C4-2B (cell line): ENCODE results near the gene TENM4.

Experiments used
- H3K27ac ChIP-seq: fragments of 450-650 bp; 2 replicates; pipeline ENCODE4 v1.5.1; 2017
- ZFX ChIP-seq: fragments of 450-650 bp; IDR thresholded peaks from 2 replicates; pipeline ENCODE4 v1.6.1; 2017
- TF ChIP-seq, protein P1 (sequence below): fragments of 450-650 bp; conservative IDR thresholded peaks from 2 replicates; pipeline ENCODE4 v1.5.1; 2017; ENCODE audit warnings: mild to moderate bottlenecking

TENM4 gene

DNA sequence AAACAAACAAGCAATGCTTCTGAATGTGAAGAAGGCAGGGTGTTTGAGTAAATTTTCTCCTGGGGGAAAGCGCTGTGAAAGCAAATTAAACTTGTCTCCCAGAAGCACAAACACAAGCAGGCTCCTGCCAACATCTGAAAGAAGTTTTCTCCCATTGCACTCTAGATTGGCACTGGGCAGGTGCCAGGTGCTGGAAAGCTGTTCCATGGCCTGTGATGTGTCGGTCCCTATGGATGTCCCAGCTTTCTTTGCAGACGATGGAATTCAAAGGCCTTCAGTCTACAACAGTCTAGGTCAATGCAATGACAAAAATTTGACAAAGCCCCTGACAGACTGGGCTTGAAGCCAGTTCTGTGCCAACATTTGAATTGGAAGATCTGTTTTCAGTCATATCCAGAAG lies 620.1 kb downstream of the TENM4 start:
- TF ChIP-seq, protein P1, sequence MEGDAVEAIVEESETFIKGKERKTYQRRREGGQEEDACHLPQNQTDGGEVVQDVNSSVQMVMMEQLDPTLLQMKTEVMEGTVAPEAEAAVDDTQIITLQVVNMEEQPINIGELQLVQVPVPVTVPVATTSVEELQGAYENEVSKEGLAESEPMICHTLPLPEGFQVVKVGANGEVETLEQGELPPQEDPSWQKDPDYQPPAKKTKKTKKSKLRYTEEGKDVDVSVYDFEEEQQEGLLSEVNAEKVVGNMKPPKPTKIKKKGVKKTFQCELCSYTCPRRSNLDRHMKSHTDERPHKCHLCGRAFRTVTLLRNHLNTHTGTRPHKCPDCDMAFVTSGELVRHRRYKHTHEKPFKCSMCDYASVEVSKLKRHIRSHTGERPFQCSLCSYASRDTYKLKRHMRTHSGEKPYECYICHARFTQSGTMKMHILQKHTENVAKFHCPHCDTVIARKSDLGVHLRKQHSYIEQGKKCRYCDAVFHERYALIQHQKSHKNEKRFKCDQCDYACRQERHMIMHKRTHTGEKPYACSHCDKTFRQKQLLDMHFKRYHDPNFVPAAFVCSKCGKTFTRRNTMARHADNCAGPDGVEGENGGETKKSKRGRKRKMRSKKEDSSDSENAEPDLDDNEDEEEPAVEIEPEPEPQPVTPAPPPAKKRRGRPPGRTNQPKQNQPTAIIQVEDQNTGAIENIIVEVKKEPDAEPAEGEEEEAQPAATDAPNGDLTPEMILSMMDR, result no peak
- no peak for TF ChIP-seq ZFX
- H3K27ac ChIP-seq, result no peak overlapping the region

- no peak for TF ChIP-seq ZFX
- TF ChIP-seq, protein P1, result no peak
- H3K27ac ChIP-seq, result no peak overlapping the region
Observed at GRCh38 chr11:78818201-78818600, 622.6 kb downstream of the TENM4 start.

DNA sequence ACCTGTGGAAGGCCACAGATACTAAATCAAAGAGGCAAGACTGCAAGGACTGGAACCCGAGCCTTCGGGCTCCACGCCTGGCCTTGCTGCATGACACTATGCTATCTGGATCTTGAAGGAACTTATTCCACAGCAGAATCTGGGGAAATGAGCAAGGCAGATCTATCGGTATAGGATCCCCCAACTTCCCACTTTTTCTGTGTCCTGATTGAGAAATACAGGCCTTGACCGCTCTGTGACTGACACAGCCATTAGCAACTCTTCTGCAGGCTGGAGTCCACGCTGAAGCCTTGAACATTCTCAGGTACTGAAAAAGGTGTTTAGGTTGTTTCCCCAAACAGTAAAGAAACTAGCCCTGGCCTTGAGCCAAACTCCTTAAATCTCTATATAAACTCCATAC lies 625.0 kb downstream of the TENM4 start:
- TF ChIP-seq, protein P1, result no peak
- no peak for TF ChIP-seq ZFX

DNA sequence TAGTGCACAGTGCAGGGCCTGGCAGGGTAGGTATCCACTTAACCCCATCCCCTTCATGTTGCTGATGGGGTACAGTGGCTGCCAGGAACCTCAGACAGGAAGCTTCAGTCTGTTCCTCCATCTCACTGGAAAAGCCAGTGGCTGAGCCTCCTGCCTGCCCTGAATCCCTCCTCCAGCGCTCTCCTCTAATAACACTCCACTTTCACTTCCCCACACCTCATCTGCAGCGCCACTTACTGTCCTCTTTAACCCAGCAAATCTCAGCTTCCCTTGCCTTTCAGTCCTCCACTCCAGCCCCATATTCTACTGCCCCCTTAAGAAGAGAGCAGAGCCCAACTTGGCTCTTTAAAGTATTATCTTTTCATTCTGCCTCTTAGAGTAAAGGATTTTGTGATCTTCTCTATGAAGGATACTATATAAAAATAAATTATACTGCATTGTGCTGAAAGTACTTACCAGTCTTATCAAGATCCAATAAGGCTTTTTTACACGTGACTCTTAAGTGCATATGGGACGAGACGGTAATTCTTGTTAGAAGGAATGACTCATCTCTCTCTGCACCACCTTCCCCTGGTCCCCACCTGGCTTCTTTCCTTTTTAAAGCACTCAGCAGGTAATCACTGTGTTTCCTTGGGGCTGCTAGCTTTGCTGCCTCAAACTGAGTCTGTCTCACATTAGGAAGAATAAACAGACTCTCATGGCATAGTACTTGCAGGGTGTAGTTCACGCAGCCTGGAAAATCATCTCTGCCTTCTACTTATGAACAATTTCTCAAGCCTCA lies 628.1 kb downstream of the TENM4 start:
- no peak for TF ChIP-seq ZFX
- TF ChIP-seq, protein P1, result no peak
- H3K27ac ChIP-seq, result no peak overlapping the region

More for the DNA sequence above, 625.0 kb downstream of the TENM4 start:
- H3K27ac ChIP-seq, result no peak overlapping the region

DNA sequence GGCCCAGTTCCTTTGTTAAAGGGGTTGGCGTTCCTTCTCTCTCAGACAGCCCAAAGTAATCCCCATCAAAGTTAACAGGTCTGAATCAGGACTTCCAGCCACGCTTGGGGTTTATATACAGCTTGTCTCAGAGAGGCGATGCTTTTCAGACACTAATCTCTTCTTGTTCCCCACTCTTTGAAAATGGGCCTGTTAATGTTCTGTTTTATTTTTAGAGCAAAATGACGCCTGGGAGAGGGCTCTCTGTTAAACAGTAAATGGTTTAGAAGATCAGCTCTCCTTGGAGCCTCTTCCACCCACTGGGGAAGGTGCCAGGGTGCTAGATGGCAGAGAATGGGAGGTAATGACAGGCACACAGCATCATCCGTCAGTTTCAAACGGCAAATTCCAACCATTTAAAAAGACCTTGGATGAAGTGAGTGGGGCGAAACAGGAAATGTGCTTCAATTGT lies 630.2 kb downstream of the TENM4 start:
- H3K27ac ChIP-seq, result no peak overlapping the region
- TF ChIP-seq ZFX, result no peak
- TF ChIP-seq, protein P1, result no peak

- no peak for TF ChIP-seq ZFX
- TF ChIP-seq, protein P1, result no peak
- no peak overlapping the region for H3K27ac ChIP-seq
Observed at GRCh38 chr11:78809931-78810541, 630.8 kb downstream of the TENM4 start.

- TF ChIP-seq, protein P1, result no peak
- no peak for TF ChIP-seq ZFX
- H3K27ac ChIP-seq, result no peak overlapping the region
Observed at GRCh38 chr11:78808923-78809322, 631.9 kb downstream of the TENM4 start.
